GM18505 (cell line): Measurements from ENCODE around the gene PDC.
A peak's percentile ranks its signal among the peaks of the same experiment; 100 is the strongest.
"Not testable (repeated sequence)": the region's sequence is repeated elsewhere in the genome, so short reads cannot be mapped to it uniquely, and the experiment has no call there.

ENCODE experiments used
- ATAC-seq: cut with Tn5 transposase; IDR thresholded peaks from one replicate; pipeline ENCODE4 v1.9.1; 2021; ENCODE audit not compliant: unreplicated experiment
- POLR2A ChIP-seq: IDR thresholded peaks from 4 replicates; pipeline ENCODE4 v1.6.1; 2011; ENCODE audit warnings: borderline replicate concordance; ENCODE audit not compliant: insufficient read depth, insufficient read length; ENCODE audit errors: extremely low read depth

PDC gene

GRCh38 chr1:186404454-186405051, 56.4 kb downstream of the PDC start:
- peak; percentile 39 for ATAC-seq
- TF ChIP-seq POLR2A: no peak

- TF ChIP-seq POLR2A: no peak
- ATAC-seq: no peak
These were observed 57.3 kb downstream of the PDC start for GRCh38 chr1:186403632-186404031.

GRCh38 chr1:186401446-186401845, 59.5 kb downstream of the PDC start:
- not testable (repeated sequence) for ATAC-seq
